ENCODE measurements around the gene WNT7A. TPM values are rescaled to one million over a fixed set of nuclear protein-coding genes. Genes with fewer than 3 reads are reported as not detected.
"Not testable (repeated sequence)": the region's sequence is repeated elsewhere in the genome, so short reads cannot be mapped to it uniquely, and the experiment has no call there.

WNT7A gene
- not detected for polyA plus RNA-seq (2013, experiment 1 of 2)
- not detected for polyA plus RNA-seq (2013, experiment 2 of 2)

DNA sequence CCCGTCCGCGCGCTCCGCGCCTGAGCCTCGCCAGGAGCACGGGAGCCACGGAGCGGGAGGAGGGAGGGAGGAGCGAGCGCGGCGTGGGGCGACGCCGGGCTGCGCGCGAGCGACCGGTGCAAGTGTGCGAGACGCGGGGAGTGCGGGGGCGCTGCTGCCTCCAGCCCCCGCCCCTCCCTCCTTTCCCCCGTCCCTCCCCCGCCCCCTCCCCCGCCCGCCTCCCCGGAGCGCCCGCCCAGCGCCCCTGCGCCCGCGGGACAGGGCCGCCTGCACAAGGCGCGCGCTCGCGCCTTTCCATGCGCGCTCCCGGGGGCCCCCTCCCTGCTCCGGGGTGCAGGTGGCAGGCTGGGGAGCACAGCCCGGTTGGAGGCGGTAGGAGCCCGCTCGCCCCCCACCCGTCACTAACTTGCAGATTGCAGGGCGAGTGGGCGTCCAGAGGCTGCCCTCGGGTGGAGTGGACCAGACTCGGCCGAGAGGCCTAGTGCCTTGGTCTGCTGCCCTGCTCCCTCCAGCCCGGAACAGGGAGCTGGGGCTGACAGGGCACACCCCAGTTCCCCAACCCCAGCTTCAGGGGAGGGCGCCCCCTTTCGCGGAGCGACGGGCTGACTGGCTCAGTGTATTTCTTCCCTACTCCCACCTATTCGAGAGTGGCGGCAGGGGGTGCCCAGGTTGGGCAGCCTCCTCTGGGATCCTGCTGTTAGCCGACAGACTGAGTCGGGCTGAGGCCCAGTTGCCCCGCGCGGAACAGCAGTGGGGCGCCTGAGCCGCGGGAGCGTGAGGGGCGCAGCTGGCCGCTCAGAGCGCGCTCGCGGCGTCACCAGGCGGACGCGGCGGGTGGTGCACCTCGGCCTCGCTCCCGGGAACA lies at the start of gene WNT7A:
TSS of gene WNT7A (minus strand) at position 126 of the 865 bp plus-strand sequence. CDS start 255 bp downstream, outside the sequence.
- Histone ChIP-seq H3K4ac (ENCODE audit: low read depth in 1 of 2, low read length in 2 of 2) (no peak within 1 kb of the TSS), H2AFZ (ENCODE audit: low read depth, low read length) (no peak within 1 kb of the TSS), H3K9ac (ENCODE audit: low read length) (no peak within 1 kb of the TSS), H3K23ac (ENCODE audit: low read length in 2 of 2) (no peak within 1 kb of the TSS), H2BK15ac (ENCODE audit: low read depth, poor library complexity, severe bottlenecking) (no peak within 1 kb of the TSS), H3K4me3 (ENCODE audit: insufficient read depth in 1 of 2, low read depth in 1 of 2, low read length in 2 of 2) (no peak within 1 kb of the TSS), H3K14ac (ENCODE audit: low read length in 2 of 2) (no peak within 1 kb of the TSS), H3K4me2 (ENCODE audit: low read length, poor library complexity, severe bottlenecking) (peak within 1 kb of the TSS; percentile 39), H3K79me1 (replicated peaks; ENCODE audit: low read length, poor library complexity, severe bottlenecking) (no peaks in the 10 kb centered on the region), H4K91ac (ENCODE audit: low read length) (no peak within 1 kb of the TSS), H3K4me1 (ENCODE audit: control insufficient read depth, insufficient read depth, low read depth, low read length) (peaks cover 23% of the 10 kb centered on the region), H3K27me3 (ENCODE audit: control insufficient read depth in 1 of 2, insufficient read depth in 1 of 2, low read length in 2 of 2) (peaks cover 86 to 97% of the 10 kb centered on the region in 2 experiments), H3K36me3 (ENCODE audit: control insufficient read depth in 1 of 2, insufficient read depth in 2 of 2, low read depth in 1 of 2, low read length in 2 of 2) (no peaks in the 10 kb centered on the region), H3K27ac (ENCODE audit: low read length, poor library complexity, severe bottlenecking) (no peak within 1 kb of the TSS), H3K18ac (ENCODE audit: low read depth in 1 of 2, low read length in 2 of 2) (no peak within 1 kb of the TSS), H2BK120ac (ENCODE audit: low read depth, low read length) (no peak within 1 kb of the TSS), H3K9me3 (ENCODE audit: control insufficient read depth, low read length) (peaks cover 4% of the 10 kb centered on the region), H2BK5ac (ENCODE audit: low read depth, low read length, poor library complexity, severe bottlenecking) (no peak within 1 kb of the TSS), H4K8ac (ENCODE audit: low read length) (no peak within 1 kb of the TSS), H2AK5ac (ENCODE audit: low read length, severe bottlenecking) (no peak within 1 kb of the TSS), H2BK12ac (ENCODE audit: low read length in 2 of 2) (no peak within 1 kb of the TSS)
- no peak for DNase-seq
- 1% methylated on average over 41 of the region's 90 CpGs for WGBS

DNA sequence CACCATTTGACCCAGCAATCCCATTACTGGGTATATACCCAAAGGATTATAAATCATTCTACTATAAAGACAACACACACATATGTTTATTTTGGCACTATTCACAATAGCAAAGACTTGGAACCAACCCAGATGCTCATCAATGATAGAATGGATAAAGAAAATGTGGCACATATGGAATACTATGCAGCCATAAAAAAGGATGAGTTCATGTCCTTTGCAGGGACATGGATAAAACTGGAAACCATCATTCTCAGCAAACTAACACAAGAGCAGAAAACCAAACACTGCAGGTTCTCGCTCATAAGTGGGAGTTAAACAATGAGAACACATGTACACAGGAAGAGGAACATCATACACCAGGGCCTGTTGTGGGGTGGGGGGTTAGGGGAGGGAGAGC lies 48.9 kb upstream of the WNT7A start:
- H3K9ac ChIP-seq (ENCODE audit: low read length); H4K8ac ChIP-seq (ENCODE audit: low read length); DNase-seq; H3K4ac ChIP-seq (ENCODE audit: low read depth in 1 of 2, low read length in 2 of 2); H2AFZ ChIP-seq (ENCODE audit: low read depth, low read length); H3K23ac ChIP-seq (ENCODE audit: low read length in 2 of 2); H4K91ac ChIP-seq (ENCODE audit: low read length); H3K27ac ChIP-seq (ENCODE audit: low read length, poor library complexity, severe bottlenecking); H3K9me3 ChIP-seq (ENCODE audit: control insufficient read depth, low read length); H3K36me3 ChIP-seq (ENCODE audit: control insufficient read depth in 1 of 2, insufficient read depth in 2 of 2, low read depth in 1 of 2, low read length in 2 of 2); H3K4me3 ChIP-seq (ENCODE audit: insufficient read depth in 1 of 2, low read depth in 1 of 2, low read length in 2 of 2); H3K4me2 ChIP-seq (ENCODE audit: low read length, poor library complexity, severe bottlenecking); H3K27me3 ChIP-seq (ENCODE audit: control insufficient read depth in 1 of 2, insufficient read depth in 1 of 2, low read length in 2 of 2); H2BK120ac ChIP-seq (ENCODE audit: low read depth, low read length); H3K14ac ChIP-seq (ENCODE audit: low read length in 2 of 2); H3K79me1 ChIP-seq (replicated peaks; ENCODE audit: low read length, poor library complexity, severe bottlenecking); H2BK5ac ChIP-seq (ENCODE audit: low read depth, low read length, poor library complexity, severe bottlenecking); H2BK15ac ChIP-seq (ENCODE audit: low read depth, poor library complexity, severe bottlenecking); H3K4me1 ChIP-seq (ENCODE audit: control insufficient read depth, insufficient read depth, low read depth, low read length); H2BK12ac ChIP-seq (ENCODE audit: low read length in 2 of 2); H2AK5ac ChIP-seq (ENCODE audit: low read length, severe bottlenecking); H3K18ac ChIP-seq (ENCODE audit: low read depth in 1 of 2, low read length in 2 of 2): not testable (repeated sequence)
- WGBS: no CpG with 5 or more reads among the region's 1 CpG

DNA sequence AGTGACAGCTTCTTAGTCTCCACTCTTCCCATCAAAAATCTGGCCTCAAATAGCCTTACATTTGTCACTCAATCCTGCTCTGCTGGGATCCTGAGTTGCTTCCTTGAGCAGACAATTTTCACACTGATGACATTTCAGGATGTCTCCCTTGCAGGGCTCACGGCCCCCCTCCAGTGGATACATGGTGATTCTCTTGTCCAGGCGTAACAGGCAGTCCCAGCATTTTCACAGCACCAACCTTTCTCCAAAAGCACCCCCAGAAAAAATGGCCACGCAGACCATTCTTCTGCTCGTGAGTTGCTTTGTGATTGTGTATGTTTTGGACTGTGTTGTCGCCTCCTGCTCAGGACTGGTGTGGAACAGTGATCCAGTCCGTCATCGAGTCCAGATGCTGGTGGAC lies 47.4 kb upstream of the WNT7A start:
- Histone ChIP-seq H3K36me3 (ENCODE audit: control insufficient read depth in 1 of 2, insufficient read depth in 2 of 2, low read depth in 1 of 2, low read length in 2 of 2) (no peaks in the 10 kb centered on the region), H4K8ac (ENCODE audit: low read length) (no peak overlapping the region), H3K79me1 (replicated peaks; ENCODE audit: low read length, poor library complexity, severe bottlenecking) (no peaks in the 10 kb centered on the region), H2AK5ac (ENCODE audit: low read length, severe bottlenecking) (no peak overlapping the region), H3K9me3 (ENCODE audit: control insufficient read depth, low read length) (peaks cover 6% of the 10 kb centered on the region), H4K91ac (ENCODE audit: low read length) (no peak overlapping the region), H2BK15ac (ENCODE audit: low read depth, poor library complexity, severe bottlenecking) (no peak overlapping the region), H2BK12ac (ENCODE audit: low read length in 2 of 2) (no peak overlapping the region), H3K27ac (ENCODE audit: low read length, poor library complexity, severe bottlenecking) (no peak overlapping the region), H3K4ac (ENCODE audit: low read depth in 1 of 2, low read length in 2 of 2) (no peak overlapping the region), H3K27me3 (ENCODE audit: control insufficient read depth in 1 of 2, insufficient read depth in 1 of 2, low read length in 2 of 2) (no peaks in the 10 kb centered on the region), H3K18ac (ENCODE audit: low read depth in 1 of 2, low read length in 2 of 2) (no peak overlapping the region), H3K9ac (ENCODE audit: low read length) (no peak overlapping the region), H2BK120ac (ENCODE audit: low read depth, low read length) (no peak overlapping the region), H3K4me3 (ENCODE audit: insufficient read depth in 1 of 2, low read depth in 1 of 2, low read length in 2 of 2) (no peak overlapping the region), H2BK5ac (ENCODE audit: low read depth, low read length, poor library complexity, severe bottlenecking) (no peak overlapping the region), H2AFZ (ENCODE audit: low read depth, low read length) (no peak overlapping the region), H3K14ac (ENCODE audit: low read length in 2 of 2) (no peak overlapping the region), H3K4me2 (ENCODE audit: low read length, poor library complexity, severe bottlenecking) (no peak overlapping the region), H3K23ac (ENCODE audit: low read length in 2 of 2) (no peak overlapping the region), H3K4me1 (ENCODE audit: control insufficient read depth, insufficient read depth, low read depth, low read length) (no peaks in the 10 kb centered on the region)
- DNase-seq: no peak
- WGBS: 78% methylated on average over 7 of the region's 7 CpGs

DNA sequence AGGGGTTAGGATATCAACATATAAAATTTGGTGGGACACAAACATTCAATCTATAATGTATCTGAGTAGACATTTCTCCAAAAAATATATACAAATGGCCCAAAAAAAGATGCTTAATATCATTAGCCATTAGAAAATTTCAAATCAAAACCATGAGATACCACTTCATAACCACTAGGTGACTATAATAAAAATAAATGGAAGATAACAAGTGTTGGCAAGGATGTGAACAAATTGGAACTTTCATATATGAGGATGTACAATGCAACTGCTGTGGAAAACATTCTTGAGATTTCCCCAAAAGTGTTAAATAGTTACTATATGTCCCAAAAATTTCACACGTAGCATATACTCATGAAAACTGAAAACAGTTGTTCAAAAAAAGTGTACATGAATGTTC lies 36.5 kb upstream of the WNT7A start:
- H3K4me2 ChIP-seq (ENCODE audit: low read length, poor library complexity, severe bottlenecking): no peak overlapping the region
- H3K36me3 ChIP-seq (ENCODE audit: control insufficient read depth in 1 of 2, insufficient read depth in 2 of 2, low read depth in 1 of 2, low read length in 2 of 2): no peaks in the 10 kb centered on the region
- H2AK5ac ChIP-seq (ENCODE audit: low read length, severe bottlenecking): no peak overlapping the region
- no peak overlapping the region for H2AFZ ChIP-seq (ENCODE audit: low read depth, low read length)
- no CpG with 5 or more reads among the region's 1 CpG for WGBS
- H3K79me1 ChIP-seq (replicated peaks; ENCODE audit: low read length, poor library complexity, severe bottlenecking): no peaks in the 10 kb centered on the region
- H3K23ac ChIP-seq (ENCODE audit: low read length in 2 of 2): no peak overlapping the region
- no peak overlapping the region for H2BK120ac ChIP-seq (ENCODE audit: low read depth, low read length)
- H3K18ac ChIP-seq (ENCODE audit: low read depth in 1 of 2, low read length in 2 of 2): no peak overlapping the region
- H3K9me3 ChIP-seq (ENCODE audit: control insufficient read depth, low read length): peaks cover 48% of the 10 kb centered on the region
- H3K27me3 ChIP-seq (ENCODE audit: control insufficient read depth in 1 of 2, insufficient read depth in 1 of 2, low read length in 2 of 2): no peaks in the 10 kb centered on the region
- H2BK5ac ChIP-seq (ENCODE audit: low read depth, low read length, poor library complexity, severe bottlenecking): no peak overlapping the region
- no peaks in the 10 kb centered on the region for H3K4me1 ChIP-seq (ENCODE audit: control insufficient read depth, insufficient read depth, low read depth, low read length)
- no peak overlapping the region for H2BK15ac ChIP-seq (ENCODE audit: low read depth, poor library complexity, severe bottlenecking)
- no peak overlapping the region for H4K8ac ChIP-seq (ENCODE audit: low read length)
- H3K4ac ChIP-seq (ENCODE audit: low read depth in 1 of 2, low read length in 2 of 2): no peak overlapping the region
- H3K4me3 ChIP-seq (ENCODE audit: insufficient read depth in 1 of 2, low read depth in 1 of 2, low read length in 2 of 2): no peak overlapping the region
- H3K14ac ChIP-seq (ENCODE audit: low read length in 2 of 2): no peak overlapping the region
- H4K91ac ChIP-seq (ENCODE audit: low read length): no peak overlapping the region
- H3K9ac ChIP-seq (ENCODE audit: low read length): no peak overlapping the region
- H2BK12ac ChIP-seq (ENCODE audit: low read length in 2 of 2): no peak overlapping the region
- H3K27ac ChIP-seq (ENCODE audit: low read length, poor library complexity, severe bottlenecking): no peak overlapping the region
- no peak for DNase-seq
